Endothelial cell of umbilical vein (primary cell): ENCODE results near the gene PANK2. TPM values are rescaled to one million over a fixed set of nuclear protein-coding genes. Genes with fewer than 3 reads are reported as not detected.

Experiments used
- BruUV-seq: library from RNA; stranded (reverse); fragments of 400-500 nt; replicated peaks from 2 replicates; lab custom pipeline; 2021; lab: Mats Ljungman, UMichigan
- CTCF ChIA-PET: fragments of 300-600, 350-600 bp; sonication (Branson Sonifier 250); formaldehyde crosslinking; loops from one replicate; lab custom pipeline; 2021; ENCODE audit warnings: antibody characterized with exemption, inconsistent platforms; lab: Charles Lee
- POLR2A ChIA-PET: fragments of 300-600, 350-600 bp; sonication (Branson Sonifier 250); formaldehyde crosslinking; loops from one replicate; lab custom pipeline; 2021; ENCODE audit warnings: antibody characterized with exemption, inconsistent platforms; lab: Charles Lee
- DNase-seq: peaks from one replicate; pipeline ENCODE4 v3.0.0-alpha.2; 2011; ENCODE audit warnings: low read depth, low spot score
- FAIRE-seq: peaks from 2 replicates; lab custom pipeline; 2011; peaks lifted over from hg19 to GRCh38; lab: Jason Lieb, UNC
- H2AFZ ChIP-seq: 2 replicates; pipeline ENCODE4 v1.6.0; 2012; ENCODE audit warnings: low read depth, low read length, control low read depth, inconsistent platforms
- H3K27ac ChIP-seq: 2 replicates; pipeline ENCODE4 v1.5.1; 2011; ENCODE audit warnings: low read depth, mild to moderate bottlenecking, control low read depth, low read length, moderate library complexity; ENCODE audit not compliant: insufficient read depth
- H3K27me3 ChIP-seq, 2 experiments: 2 replicates each; pipeline versions ENCODE4 v1.6.0 to v1.6.1; 2011; ENCODE audit warnings: low read length in 2 of 2, mixed read lengths in 1 of 2; ENCODE audit not compliant: control insufficient read depth in 2 of 2, insufficient read depth in 2 of 2
- H3K36me3 ChIP-seq, 2 experiments: 2 replicates in 1 of 2; 3 replicates in 1 of 2; pipeline ENCODE4 v1.5.1; 2011; ENCODE audit warnings: low read length in 2 of 2, mild to moderate bottlenecking in 1 of 2, moderate library complexity in 1 of 2; ENCODE audit not compliant: control insufficient read depth in 2 of 2, insufficient read depth in 2 of 2; ENCODE audit errors: extremely low read depth in 1 of 2
- H3K4me1 ChIP-seq: 3 replicates; pipeline ENCODE4 v1.5.1; 2011; ENCODE audit warnings: mild to moderate bottlenecking, low read length; ENCODE audit not compliant: control insufficient read depth, insufficient read depth; ENCODE audit errors: extremely low read depth
- H3K4me2 ChIP-seq: 2 replicates; pipeline ENCODE4 v1.6.1; 2011; ENCODE audit warnings: low read length, control low read depth, mixed read lengths; ENCODE audit not compliant: insufficient read depth
- H3K4me3 ChIP-seq, 3 experiments: fragments of 200-600 bp in 1 of 3; sonication (generic), shearing (Covaris generic) in 1 of 3; replicated peaks in 1 of 3; 2 replicates each; pipeline ENCODE4 v1.5.1; 2011 to 2016; ENCODE audit warnings: control low read depth in 3 of 3, low read length in 3 of 3, mild to moderate bottlenecking in 2 of 3, inconsistent platforms in 1 of 3, low read depth in 1 of 3, moderate library complexity in 1 of 3; ENCODE audit not compliant: insufficient read depth in 1 of 3
- H3K79me2 ChIP-seq: 2 replicates; pipeline ENCODE4 v1.6.0; 2012; ENCODE audit warnings: low read length, inconsistent platforms; ENCODE audit not compliant: control insufficient read depth, insufficient read depth
- H3K9ac ChIP-seq: replicated peaks from 2 replicates; pipeline ENCODE3; 2011; ENCODE audit warnings: low read length, control low read depth; ENCODE audit not compliant: insufficient read depth; ENCODE audit errors: extremely low read depth
- H3K9me1 ChIP-seq: replicated peaks from 3 replicates; pipeline ENCODE4 v1.6.0; 2011; ENCODE audit warnings: mild to moderate bottlenecking, low read length; ENCODE audit not compliant: control insufficient read depth, insufficient read depth; ENCODE audit errors: extremely low read depth
- H3K9me3 ChIP-seq: replicated peaks from 2 replicates; pipeline ENCODE4 v1.5.1; 2012; ENCODE audit warnings: low read length, inconsistent platforms; ENCODE audit not compliant: control insufficient read depth, insufficient read depth
- H4K20me1 ChIP-seq: replicated peaks from 2 replicates; pipeline ENCODE3; 2011; ENCODE audit warnings: mild to moderate bottlenecking, low read length; ENCODE audit not compliant: control insufficient read depth, insufficient read depth; ENCODE audit errors: extremely low read depth
- JUN ChIP-seq: IDR thresholded peaks from 2 replicates; pipeline ENCODE4 v1.6.1; 2011; ENCODE audit warnings: borderline replicate concordance, low read depth; ENCODE audit not compliant: insufficient read length, insufficient read depth
- MYC ChIP-seq: IDR thresholded peaks from one replicate; pipeline ENCODE4 v1.6.1; 2011; ENCODE audit warnings: mild to moderate bottlenecking, low read depth, low read length
- POLR2AphosphoS5 ChIP-seq: IDR thresholded peaks from 2 replicates; pipeline ENCODE4 v1.6.1; 2012; ENCODE audit warnings: low read depth, mild to moderate bottlenecking, control low read depth, low read length, moderate library complexity; ENCODE audit not compliant: insufficient read depth
- dilution Hi-C: fragments of 300-500 bp; cut with MboI; formaldehyde crosslinking; loops from one replicate; pipeline ENCODE4 v1.15.0; 2019; ENCODE audit warnings: low sequenced_read_pairs; ENCODE audit not compliant: extremely low pct_ligation_motif_present
- intact Hi-C: fragments of 100-400 bp; cut with micrococcal nuclease; formaldehyde crosslinking; loops from one replicate; pipeline ENCODE4 v1.10.0; 2022
- polyA plus RNA-seq, 4 experiments: library from polyadenylated mRNA; depleted of rRNA in 3 of 4; stranded (reverse) in 3 of 4; unstranded in 1 of 4; fragments of >200 nt; gene quantifications; 2 replicates each; pipeline versions ENCODE4 v1.2.1 to v1.2.3, GENCODE V29; 2011 to 2012; ENCODE audit warnings: missing spikeins in 1 of 4
- total RNA-seq: library from RNA; stranded (reverse); gene quantifications from 2 replicates; pipeline ENCODE4 v1.2.3, GENCODE V29; 2021

PANK2 gene
- total and polyA plus RNA-seq, 2 donors (not counting 3 experiments of a cell fraction or from before 2014, with no cell fraction given), result 18.9 to 54.3 TPM

GRCh38 chr20:3927486-3928291 is 38.5 kb downstream of the PANK2 start:
- ChIA-PET CTCF (interaction anchor here (1.0 to 2.0 kb wide), 3 partner anchors 27 to 144 kb away, joined by 3 to 10 read pairs (median 5); no protein-coding TSS in a partner anchor), POLR2A (interaction anchor here (0.6 kb wide), 1 partner anchor 34 kb away, joined by 4 read pairs; no protein-coding TSS in a partner anchor)
- Histone ChIP-seq H2AFZ (no peak overlapping the region), H4K20me1 (peaks cover 6% of the 10 kb centered on the region), H3K9me1 (no peaks in the 10 kb centered on the region), H3K4me3 (no peak overlapping the region), H3K36me3 (peaks cover 12 to 13% of the 10 kb centered on the region in 2 experiments), H3K27me3 (no peaks in the 10 kb centered on the region), H3K9ac (no peak overlapping the region), H3K4me2 (no peak overlapping the region), H3K79me2 (peaks cover 3% of the 10 kb centered on the region), H3K27ac (no peak overlapping the region), H3K9me3 (no peaks in the 10 kb centered on the region), H3K4me1 (peaks cover 9% of the 10 kb centered on the region)
- DNase-seq, result no peak
- intact Hi-C loops, result no loop called here
- no peak for FAIRE-seq
- dilution Hi-C loops, result no loop called here
- peak; percentile 12 for TF ChIP-seq POLR2AphosphoS5
- TF ChIP-seq JUN, result no peak
- BruUV-seq, result no TSS peak

DNA sequence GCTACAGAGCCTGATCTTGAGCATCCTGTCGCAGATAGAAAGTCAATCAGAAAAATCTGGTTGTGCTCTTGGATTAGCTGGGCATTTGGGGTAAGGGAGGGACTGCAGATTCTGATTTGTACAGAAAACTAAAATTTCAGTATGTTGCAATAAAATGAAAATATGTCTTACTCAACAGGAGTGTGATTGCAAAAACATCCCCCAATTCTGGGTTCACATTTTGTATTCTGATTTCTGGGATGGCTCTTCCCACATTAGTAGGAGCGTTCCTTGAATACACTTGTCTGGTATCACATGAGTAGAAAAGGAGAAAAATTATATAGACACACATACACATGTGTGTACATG is 40.5 kb downstream of the PANK2 start:
- H3K9ac ChIP-seq, result no peak overlapping the region
- POLR2A ChIA-PET, result no interaction called here
- CTCF ChIA-PET, result interaction anchor here (1.1 to 6.0 kb wide), 5 partner anchors 10 to 155 kb away, joined by 3 to 47 read pairs (median 7); partner anchors contain the start of gene CENPB

More for the DNA sequence above, 40.5 kb downstream of the PANK2 start:
- H3K4me1 ChIP-seq, result peaks cover 12% of the 10 kb centered on the region
- H2AFZ ChIP-seq, result no peak overlapping the region
- FAIRE-seq (no peak), DNase-seq (no peak)
- no TSS peak for BruUV-seq
- H3K9me1 ChIP-seq, result no peaks in the 10 kb centered on the region
- intact Hi-C loops (loop anchor here (2.0 kb wide), 1 partner anchor 39 kb away; no protein-coding TSS in a partner anchor), dilution Hi-C loops (no loop called here)
- no peak overlapping the region for H3K27ac ChIP-seq
- no peak overlapping the region for H3K4me2 ChIP-seq
- peaks cover 2 to 11% of the 10 kb centered on the region in 2 experiments for H3K36me3 ChIP-seq
- no peak for TF ChIP-seq MYC
- H3K27me3 ChIP-seq, result no peaks in the 10 kb centered on the region
- H3K4me3 ChIP-seq, result no peak overlapping the region
- no peaks in the 10 kb centered on the region for H3K79me2 ChIP-seq
- no peaks in the 10 kb centered on the region for H4K20me1 ChIP-seq
- no peaks in the 10 kb centered on the region for H3K9me3 ChIP-seq
